Measurements from ENCODE around the gene PLCB2.

PLCB2 gene

DNA sequence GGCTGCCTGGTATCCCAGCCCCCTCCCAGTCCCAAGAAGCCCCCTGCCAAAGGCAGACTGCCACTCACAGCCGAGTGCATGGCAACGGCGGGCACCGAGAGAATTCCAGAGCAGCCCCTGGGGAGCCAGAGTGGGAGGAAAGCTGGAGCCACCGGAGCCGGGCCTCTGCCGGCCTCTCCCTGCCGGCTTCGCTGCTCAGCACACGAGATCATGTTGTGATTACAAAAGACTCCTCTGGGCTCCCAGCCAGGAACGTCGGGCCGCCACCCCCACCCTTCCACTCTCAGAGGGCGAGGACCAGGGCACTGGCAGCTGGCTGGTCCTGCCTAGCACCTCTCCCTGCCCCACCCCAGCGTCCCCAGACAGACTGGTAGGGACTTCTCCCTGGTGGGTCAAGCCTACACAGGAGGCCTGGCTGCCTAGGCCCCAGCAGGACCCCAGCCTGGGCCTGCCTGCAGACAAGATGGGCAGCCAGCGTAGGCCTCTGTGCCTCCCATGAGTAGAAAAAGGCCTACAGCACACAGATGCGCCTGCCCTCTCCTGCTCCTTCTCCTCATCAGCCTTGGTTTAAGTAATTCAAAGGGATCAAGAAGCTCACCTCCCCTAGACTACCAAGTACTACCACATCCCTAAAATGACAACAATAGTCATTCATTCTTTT, 33.1 kb upstream of the PLCB2 start, which contains the start of gene CCDC9B:
Gene CCDC9B (minus strand): TSS at position 200 of the 661 bp plus-strand sequence. CDS start 120 bp downstream, at position 80.
- DNase-seq, result peak; percentile 89

DNA sequence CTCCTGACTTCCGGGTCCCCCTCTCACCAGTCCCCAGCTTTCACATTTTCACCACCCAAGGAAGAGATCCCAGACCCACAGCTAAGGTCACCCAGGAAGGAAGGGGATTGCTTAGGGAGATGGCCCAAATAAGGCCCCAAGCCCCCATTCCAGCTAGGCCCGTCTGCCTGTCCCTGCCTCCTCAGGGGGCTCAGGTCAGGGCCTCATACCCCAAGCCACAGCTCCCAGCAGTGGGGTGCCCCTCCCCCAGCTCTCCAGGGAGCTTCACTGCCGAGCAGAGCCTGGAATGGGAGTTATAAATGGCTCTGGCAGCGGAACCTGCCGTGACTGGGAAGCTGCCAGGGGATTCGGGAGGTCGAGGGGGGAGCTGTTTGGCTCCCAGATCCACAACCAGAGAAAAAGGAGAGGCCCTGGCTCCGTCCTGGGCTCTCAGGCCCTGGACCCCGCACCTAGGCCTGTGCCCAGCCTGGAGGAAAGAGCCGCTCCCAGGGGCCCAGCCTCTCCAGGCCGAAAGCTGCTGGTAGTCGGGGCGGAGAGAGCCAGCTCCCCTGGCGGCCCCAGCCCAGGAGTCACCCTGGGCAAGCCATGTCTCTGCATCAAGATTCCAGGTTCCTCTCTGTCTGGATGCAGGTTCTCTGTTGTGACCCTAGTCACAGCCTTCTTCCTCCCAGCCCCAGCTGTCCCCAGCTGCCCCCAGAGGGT, 32.5 kb upstream of the PLCB2 start:
- peak; percentile 66 for DNase-seq

DNA sequence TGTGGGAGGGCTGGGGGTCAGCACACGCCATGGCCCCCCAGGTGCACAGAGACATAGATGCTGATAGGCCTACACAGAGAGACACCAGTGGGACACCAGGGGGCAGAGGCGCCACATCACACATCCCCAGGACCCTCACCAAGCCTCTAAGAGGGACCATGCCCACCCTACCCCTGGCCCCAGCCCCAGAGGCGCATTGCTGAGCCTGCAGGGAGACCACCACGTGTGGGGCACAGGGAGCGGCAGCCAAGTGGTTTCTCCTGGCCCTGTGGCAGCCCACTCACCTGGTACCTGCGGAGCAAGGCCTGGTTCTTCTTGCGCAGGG, 31.8 kb upstream of the PLCB2 start:
- no peak for DNase-seq

DNA sequence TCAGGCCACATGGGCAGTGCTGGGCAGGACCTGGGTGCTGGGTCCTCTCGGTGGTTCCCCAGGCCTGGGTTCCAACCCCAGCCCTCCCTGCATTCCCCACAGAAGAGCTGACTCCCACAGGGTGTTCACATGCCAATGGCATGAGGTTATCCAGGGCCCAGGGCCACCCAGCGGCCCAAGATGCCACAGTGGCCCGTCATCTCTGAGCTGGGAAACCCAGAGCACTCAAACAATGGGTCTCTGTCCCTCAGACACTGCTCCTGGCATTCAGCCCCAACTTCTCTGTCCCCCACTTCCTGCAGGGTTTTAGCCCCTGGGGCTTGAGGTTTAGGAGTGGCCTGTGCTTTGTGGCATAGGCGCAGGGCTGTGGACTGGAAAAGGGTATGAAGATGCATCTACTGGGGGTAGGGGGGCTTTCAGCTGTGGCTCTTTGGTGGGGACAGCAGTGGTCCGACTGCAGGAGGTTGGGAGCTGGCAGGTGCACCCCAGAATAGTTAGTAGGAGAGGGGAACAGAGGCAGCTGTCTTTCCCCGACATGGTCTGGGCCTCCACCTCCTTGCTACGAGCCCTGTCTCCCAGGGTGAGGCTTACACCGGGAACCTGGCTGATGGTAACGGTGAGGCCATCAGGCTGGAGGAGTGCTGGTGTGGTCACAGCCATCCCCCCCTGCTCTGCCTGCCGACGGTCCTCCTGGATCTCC, 31.3 kb upstream of the PLCB2 start:
- peak; percentile 99 for DNase-seq

DNA sequence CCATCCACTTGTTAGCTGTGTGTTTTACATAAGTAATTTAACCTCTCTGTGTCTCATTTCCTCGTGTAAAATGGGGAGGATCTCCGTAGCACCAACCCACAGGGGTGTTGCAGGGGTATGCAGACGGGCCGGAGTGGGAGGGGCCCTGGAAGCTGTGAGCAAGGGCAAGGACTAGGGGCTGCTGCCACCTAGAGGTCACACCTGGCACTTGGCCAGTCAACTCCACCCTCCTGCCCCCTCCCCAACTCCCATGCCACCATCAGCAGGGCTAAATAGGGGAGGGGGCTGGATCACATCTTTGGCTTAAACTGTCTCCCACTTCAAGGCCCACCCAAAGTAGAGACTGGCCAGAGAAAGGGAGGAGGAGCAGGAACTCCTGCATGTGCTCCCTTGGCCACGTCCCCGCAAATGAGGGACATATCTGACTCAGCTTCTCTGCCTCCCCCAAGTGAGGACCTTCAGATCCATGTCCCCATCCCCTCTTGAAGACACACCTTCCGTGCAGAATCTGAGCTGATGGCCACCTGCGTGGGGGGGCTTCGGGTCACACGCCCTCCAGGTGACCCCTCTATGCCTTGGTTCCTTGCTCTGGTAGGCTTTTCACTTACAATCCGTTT, 30.4 kb upstream of the PLCB2 start:
- DNase-seq, result peak; percentile 78

DNA sequence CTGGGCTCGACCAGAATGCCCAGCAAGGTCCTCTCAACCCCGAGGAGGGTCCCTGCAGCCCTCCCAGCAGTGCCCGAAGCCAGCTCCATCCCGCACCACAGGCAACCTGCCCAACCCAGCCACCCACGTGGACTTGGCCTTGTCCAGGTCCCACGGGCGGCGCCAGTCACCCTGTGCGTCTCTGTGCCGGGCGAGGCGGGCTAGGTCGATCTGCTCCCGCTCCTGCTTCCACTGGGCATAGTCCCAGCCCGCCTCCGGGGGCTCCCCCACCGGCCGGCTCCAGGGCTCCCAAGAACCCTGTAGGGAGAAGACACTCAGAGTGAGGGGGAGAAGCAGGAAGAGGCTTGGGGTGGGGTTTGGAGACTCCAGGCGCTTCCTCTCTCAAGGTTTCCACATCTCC, 29.9 kb upstream of the PLCB2 start:
- DNase-seq, result no peak

DNA sequence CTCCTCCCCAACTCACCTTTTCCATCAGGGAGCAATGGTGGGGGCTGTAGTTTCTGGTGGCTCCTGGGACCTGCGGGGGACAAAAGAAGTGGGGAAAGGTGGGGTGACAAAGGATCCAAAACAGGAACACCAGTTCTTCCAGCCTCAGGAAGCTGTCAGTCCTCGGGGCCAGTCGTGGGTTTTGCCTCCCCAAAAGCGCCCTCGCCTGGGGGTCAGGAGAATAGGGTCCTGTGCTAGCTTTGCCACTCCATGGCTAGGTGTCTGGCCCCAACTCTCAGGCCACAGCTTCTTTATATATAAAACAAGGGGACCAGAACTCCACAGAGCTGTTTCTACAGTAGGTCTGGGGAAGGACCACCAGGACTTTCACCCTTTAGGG, 29.0 kb upstream of the PLCB2 start:
- no peak for DNase-seq

DNA sequence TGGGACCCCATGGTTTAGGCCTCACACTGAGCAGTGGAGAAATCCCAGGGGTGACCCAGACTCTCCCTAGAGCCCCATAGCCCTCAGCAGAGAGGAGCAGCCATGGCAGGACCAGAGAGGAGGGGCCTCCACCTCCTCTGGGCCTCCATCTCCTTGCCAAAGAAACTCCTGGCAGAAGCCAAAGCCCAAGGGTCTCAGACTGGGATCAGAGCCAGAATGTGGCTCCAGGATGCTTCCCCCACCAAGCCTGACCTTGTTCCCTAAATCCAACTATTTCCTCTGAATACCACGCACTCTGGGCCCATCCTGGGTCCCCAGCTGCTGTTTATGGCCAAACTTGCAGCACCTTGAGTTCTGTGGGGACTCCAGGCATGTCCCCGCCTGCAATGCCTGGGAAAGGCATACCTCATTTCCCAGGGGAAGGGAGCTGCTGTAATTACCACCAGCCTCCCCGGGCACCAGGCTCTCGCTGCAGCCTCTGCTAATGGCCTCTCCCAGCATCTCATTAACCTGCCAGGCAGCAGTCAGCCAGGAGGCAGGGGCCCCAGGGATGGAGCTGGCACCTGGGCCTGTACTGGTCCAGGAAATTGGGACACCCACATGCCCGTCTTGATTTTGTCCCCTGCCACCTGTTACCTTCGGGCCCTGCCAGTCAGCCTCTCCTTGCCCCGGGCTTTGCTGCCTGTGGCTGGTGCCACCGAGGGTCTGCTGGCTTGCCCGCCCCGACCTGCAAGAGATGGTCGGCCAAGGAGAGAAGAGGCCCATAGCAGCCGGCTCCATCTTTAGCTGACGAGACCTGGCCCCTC, 28.4 kb upstream of the PLCB2 start:
- no peak for DNase-seq

DNA sequence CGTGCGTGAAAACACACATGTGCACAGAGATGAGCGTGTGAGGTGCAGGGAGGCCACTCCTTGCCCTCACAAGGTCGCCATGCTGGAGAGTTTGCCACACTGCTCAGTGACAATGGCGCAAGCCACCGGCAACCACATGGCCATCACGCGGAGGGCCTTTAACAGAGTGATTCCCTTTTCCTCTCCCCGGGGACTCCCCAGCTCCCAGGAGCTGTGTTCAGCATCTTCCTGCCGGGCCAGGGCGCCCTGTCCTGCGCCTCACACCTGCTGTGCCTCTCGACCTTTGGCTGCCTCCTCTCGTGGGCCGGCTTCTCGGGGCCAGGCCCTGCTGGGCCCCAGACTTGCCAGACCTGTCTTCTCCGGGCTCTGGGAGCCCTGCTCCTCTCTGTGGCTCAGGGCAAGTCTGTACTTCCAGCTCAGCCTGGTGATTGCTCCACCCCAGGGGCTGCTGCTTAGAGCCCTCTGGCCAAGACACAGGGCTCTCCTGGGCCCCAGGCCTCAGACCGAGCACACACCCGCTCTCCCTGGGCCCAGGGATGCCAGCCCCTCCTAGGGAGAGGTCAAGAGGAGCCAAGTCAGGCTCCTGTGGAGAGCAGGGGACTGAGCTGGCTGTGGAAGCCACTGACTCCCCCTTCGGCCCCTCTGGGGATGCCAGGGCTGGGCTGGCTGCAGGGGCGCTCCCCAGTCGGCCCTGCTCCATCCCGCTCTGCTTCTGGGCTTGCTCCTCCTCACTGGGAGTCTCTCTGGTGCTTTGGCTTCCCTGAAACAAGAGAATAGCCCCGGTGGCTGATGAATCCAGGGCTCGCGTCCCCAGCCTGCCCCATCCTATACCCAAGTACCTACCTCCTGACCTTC, 27.4 kb upstream of the PLCB2 start:
- no peak for DNase-seq

DNA sequence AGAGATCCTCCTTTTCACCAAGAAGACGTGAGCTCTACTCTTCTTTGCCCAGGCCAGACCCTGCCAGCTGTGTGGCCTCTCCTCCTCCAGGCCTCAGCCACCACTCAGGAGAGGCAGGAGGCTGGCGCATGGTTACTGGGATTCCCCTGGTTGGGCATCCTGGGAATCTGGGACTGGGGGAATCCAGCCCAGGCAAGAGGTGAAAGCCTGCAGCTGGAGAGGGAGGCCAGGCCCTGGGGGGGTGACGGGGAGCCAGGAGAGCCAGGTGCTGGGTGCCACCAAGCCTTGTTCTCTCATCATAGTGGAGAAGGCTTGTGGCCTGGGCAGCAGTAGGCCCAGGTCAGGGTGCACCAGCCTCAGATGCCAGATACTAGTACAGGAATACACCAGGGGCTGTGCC, 26.8 kb upstream of the PLCB2 start:
- no peak for DNase-seq

DNA sequence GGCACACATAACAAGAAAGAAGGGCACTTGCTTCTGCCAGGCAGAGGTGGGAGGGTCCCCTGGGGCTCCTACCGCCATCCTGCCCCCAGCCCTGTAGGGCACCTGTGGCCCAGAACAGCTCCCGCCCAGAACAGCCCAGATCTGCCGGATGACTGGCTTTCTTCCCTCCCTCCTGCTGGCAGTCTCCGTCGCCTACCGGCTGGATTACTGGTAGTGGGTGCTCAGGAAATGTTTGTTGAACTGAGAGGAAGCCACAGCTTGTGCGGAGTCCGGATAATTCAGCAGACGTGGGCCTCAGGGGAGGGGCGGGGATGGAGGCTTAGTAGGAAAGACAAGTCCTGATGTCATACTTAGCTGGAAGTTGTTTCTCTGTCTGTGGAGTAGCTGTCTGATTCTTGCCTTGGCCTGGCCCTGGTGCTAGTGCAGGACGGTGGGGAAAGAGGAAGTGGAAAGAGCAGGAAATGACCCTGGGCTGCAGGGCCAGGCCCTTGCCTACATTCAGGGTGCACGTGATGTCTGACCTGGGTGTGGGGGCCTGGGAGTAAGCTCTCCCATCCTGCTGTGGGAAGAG, 26.3 kb upstream of the PLCB2 start:
- no peak for DNase-seq

DNA sequence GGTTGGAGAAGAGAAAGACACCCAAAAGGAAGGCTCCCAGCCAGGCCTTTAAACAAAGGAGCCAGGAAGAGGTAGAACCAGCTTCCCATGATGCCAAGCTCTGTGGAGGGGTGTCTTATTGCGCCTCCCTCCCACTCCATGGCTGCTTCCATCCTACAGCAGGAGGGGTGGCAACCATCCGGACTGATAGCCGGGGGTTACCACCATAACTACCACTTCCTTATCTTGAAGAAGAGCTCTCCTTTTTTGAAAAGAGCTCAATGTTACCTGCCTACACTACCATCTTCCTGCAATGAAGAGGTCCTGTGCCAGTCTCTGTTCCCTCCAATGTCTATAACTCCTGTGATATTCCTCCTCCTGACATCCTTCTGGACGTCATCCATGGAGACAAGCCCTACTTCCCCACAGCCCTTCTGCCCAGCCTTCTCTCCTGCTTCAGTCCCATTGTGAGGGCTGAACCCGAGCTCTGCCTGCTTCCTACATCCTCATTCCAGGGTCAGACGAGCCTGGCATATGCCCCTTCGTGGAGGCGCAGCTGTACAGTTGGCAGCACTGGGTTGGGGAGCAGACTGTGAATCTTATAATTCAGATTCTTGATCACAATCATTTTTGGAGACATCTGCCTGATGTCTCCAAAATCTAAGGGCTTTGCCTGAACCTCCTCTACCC, 24.5 kb upstream of the PLCB2 start:
- DNase-seq, result no peak

DNA sequence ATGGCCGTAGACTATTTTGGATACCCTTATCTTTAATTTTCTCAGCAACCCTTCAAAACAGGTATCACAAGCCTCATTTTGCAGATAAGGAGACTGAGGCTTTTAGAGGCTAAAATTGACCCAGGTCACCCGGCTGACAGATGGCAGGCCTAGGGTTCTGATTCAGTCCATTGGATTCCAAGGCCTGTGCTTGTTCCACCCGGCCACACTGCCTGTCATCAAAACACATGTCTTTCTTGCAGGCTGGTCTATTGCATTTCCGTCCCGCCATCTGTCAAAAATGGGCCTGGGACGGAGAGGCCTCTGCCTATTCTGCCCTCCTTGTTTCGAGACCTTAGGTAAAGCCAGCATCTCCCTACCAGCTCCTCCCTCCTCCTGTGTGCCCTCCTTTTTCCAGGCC, 23.9 kb upstream of the PLCB2 start:
- DNase-seq, result no peak

DNA sequence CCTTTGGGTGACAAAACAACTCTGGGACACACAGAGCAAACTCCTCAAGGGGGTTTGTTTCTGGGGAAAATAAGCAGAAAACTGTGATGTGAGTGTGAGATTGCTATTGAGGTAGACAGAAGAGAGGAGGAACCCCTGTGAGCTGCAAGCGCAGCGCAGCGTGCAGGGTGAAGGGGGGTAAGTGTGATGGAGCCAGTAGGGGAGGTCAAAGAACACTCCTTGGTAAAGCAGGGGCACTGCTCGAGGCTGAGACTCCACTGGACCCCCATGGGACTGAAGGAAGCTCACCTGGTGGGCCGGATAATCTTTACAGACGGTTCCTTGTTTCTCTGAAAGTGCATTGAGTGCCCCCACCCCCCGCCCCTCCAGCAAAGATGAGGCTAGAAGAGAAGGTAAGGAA, 23.3 kb upstream of the PLCB2 start:
- DNase-seq, result no peak

DNA sequence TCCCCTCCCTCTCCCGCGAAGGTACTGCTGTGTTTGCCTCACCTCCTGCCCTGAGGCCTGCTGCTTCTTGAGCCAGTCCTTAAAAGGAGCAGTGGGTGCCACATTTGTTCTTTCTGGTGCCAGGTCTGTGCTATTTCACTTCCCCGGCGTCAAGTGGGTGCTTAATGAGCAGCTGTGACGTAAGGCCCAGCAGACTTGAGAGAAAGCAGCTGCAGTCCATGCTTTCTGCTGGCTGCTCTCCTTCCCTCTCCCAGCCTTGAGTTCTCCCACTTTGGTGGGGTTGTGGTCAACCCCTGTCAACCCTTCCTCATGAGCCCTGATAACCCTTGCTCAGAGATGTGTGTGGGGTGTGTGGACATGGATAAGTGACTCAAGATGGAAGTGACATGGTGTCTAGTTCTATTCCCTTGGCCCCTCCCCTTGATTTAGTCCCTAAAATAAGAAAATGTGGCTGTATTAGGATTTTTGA, 22.7 kb upstream of the PLCB2 start:
- DNase-seq, result no peak

DNA sequence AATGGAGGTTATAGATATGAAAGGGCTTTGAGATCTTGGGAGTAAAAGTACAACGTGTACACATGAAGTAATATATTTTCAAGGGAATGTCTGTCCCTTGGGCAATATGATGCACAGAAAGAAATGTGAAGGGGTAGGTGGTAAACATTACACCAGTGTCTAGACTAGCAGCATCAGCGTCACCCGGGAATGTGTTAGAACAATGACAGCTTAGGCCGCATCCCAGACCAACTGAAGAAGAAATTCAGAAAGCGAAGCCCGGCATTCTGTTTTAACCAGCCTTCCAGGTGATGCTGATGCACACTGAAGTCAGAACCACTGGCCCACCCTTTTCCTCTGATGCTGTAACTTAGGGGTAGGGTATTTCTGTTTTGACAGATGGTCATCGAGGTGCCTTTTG, 22.1 kb upstream of the PLCB2 start:
- DNase-seq, result no peak

DNA sequence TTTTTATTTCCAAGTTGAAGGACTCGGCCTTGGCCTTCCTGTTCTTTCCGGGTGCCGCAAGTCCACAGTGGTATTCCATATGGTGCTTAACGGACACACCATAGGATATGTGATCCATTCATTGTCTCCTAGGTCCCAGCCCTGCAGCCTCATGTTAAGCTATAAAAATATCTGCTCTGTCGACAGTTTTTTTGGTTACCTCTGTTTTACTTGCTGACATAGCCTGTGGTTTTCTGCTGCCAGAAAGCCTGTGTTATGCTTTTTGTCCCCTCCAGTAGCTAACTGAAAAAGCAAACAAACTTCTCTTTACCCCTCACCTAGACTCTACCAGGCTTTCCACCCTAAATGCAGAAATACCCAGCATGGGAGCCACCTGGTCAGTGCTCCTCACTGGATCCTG, 21.0 kb upstream of the PLCB2 start:
- no peak for DNase-seq

DNA sequence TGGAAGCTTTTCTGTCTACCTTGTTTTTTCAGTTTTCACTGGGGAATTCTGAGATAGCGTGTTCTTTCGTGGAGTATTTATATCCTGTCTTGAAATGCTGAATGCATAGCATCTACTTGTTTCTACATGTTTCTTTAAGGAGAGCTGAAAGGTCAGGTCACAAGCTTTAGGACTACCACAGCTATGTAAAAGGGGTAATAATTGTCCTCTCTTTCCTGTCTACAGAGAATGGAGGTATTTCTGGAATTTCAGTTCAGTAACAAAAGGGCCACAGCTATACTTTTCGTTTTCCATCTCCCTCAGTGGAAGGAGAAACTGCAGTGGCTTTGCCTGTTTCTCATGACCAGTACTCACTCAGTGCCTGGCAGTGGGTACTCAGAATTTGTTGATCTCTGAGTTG, 20.4 kb upstream of the PLCB2 start:
- peak; percentile 76 for DNase-seq

DNA sequence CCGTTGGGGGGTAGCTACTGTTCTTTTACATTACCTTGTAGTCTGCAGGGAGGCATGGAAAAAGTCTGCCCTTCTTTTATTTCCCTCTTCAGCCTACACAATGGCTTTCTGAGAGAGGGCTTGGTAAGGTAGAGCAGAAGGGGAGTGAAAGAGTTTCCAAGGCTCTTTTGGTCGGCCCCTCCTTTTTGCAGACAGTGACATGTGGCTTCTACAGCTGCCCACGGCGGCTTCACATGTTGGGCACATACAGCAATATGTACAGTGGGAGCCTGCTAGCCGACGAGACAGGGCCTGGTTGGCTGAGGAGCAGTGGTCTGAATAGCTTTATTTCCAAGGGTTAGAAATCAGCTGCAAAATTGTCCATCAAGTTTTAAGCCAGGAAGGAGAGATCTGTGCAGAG, 19.7 kb upstream of the PLCB2 start:
- DNase-seq, result no peak

DNA sequence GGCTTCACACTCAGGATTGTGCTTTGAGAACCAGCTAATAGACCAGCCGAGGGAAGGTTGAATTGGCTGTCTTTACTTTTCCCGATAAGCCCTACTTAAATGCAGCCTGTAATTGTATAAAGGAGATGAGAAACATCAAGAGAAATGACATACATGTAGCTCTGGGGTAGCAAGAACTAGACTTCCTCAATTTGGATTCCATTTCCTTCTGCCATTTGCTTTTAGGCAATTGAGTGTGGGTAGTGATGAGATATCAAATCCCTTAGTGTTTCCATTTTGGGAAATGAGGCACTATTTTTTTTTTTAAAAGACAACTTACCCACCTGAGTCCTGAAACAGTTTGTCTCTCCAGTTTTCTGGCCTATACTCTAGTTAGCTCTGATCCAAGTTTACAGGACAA, 18.0 kb upstream of the PLCB2 start:
- no peak for DNase-seq

DNA sequence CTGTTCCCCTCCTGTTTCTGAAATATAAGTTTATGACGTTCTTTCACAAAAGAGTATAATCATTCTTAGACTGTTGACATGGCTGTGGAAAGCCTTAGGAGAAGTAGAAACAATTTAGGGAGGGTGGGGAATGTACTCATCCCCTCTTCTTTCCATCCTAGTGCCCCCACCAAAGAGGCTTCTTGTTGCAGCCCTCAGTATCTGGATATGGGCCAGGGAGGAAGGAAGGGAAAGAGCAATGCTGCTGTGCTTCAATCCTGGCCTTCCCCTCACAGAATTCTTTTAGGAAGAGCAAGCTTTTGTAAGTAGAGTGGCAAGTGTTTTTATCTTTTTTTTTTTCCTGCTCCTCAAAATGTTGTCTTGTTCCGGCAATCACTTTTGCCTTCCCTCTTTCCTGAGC, 17.5 kb upstream of the PLCB2 start:
- DNase-seq, result no peak

Measured in EL (cell line).